GM18498 (cell line): ENCODE results near the gene HBA2.
"Not testable (repeated sequence)": the region's sequence is repeated elsewhere in the genome, so short reads cannot be mapped to it uniquely, and the experiment has no call there.

Experiments used
- ATAC-seq: cut with Tn5 transposase; IDR thresholded peaks from one replicate; pipeline ENCODE4 v1.9.1; 2021; ENCODE audit warnings: mild to moderate bottlenecking, moderate library complexity; ENCODE audit not compliant: unreplicated experiment

Gene HBA2

GRCh38 chr16:172374-172941 lies at the start of gene HBA2:
HBA2 (plus strand) TSS chr16:172876; CDS start chr16:172913, 37 bp downstream.
- not testable (repeated sequence) for ATAC-seq

- not testable (repeated sequence) for ATAC-seq
Observed at GRCh38 chr16:123558-124350, 48.9 kb upstream of the HBA2 start.

- ATAC-seq, result no peak
Observed at GRCh38 chr16:125011-125410, 47.7 kb upstream of the HBA2 start.

- no peak for ATAC-seq
Observed at GRCh38 chr16:129075-129474, 43.6 kb upstream of the HBA2 start.

- ATAC-seq, result no peak
Observed at GRCh38 chr16:130533-131173, 42.0 kb upstream of the HBA2 start.

GRCh38 chr16:132120-132519 lies 40.6 kb upstream of the HBA2 start:
- no peak for ATAC-seq

GRCh38 chr16:133716-134115 lies 39.0 kb upstream of the HBA2 start:
- no peak for ATAC-seq

- ATAC-seq, result no peak
Observed at GRCh38 chr16:138049-138417, 34.6 kb upstream of the HBA2 start.

GRCh38 chr16:140175-140857 lies 32.4 kb upstream of the HBA2 start:
- no peak for ATAC-seq

GRCh38 chr16:142405-142967 lies 30.2 kb upstream of the HBA2 start:
- ATAC-seq, result no peak

GRCh38 chr16:143047-143446 lies 29.6 kb upstream of the HBA2 start:
- ATAC-seq, result no peak

- ATAC-seq, result no peak
Observed at GRCh38 chr16:143456-143855, 29.2 kb upstream of the HBA2 start.

- no peak for ATAC-seq
Observed at GRCh38 chr16:144797-145252, 27.9 kb upstream of the HBA2 start.

GRCh38 chr16:146646-147045 lies 26.0 kb upstream of the HBA2 start:
- no peak for ATAC-seq

GRCh38 chr16:149024-149660 lies 23.5 kb upstream of the HBA2 start:
- ATAC-seq, result no peak

- ATAC-seq, result no peak
Observed at GRCh38 chr16:152141-153128, 20.2 kb upstream of the HBA2 start, which contains the start of gene HBZ. HBZ (plus strand) TSS chr16:152644; CDS start chr16:152910, 266 bp downstream.

- not testable (repeated sequence) for ATAC-seq
Observed at GRCh38 chr16:153129-153521, 19.6 kb upstream of the HBA2 start.

GRCh38 chr16:153550-154216 lies 19.0 kb upstream of the HBA2 start:
- not testable (repeated sequence) for ATAC-seq
